ENCODE data around the gene CTNNBIP1.

The CTNNBIP1 gene

DNA sequence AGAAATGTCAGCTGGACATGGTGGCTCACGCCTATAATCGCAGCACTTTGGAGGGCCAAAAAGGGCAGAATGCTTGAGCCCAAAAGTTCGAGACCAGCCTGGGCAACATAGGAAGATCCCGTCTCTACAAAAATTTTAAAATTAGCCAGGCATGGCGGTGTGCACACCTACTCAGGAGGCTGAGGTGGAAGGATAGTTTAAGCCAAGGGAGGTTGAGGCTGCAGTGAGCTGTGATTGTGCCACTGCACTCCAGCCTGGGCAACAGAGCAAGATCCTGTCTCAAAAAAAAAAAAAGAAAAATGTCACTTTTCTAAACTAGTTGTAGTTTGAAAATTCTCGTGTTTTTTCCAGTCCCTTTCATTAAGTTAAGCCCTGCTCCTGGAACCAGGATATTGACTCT, 95.5 kb downstream of the CTNNBIP1 start (continued):
- TF ChIP-seq, protein P1, sequence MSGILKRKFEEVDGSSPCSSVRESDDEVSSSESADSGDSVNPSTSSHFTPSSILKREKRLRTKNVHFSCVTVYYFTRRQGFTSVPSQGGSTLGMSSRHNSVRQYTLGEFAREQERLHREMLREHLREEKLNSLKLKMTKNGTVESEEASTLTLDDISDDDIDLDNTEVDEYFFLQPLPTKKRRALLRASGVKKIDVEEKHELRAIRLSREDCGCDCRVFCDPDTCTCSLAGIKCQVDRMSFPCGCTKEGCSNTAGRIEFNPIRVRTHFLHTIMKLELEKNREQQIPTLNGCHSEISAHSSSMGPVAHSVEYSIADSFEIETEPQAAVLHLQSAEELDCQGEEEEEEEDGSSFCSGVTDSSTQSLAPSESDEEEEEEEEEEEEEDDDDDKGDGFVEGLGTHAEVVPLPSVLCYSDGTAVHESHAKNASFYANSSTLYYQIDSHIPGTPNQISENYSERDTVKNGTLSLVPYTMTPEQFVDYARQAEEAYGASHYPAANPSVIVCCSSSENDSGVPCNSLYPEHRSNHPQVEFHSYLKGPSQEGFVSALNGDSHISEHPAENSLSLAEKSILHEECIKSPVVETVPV (CRISPR knock-in tag; IDR thresholded peaks at IDR 0.05), result no peak
- TF ChIP-seq, protein P2, sequence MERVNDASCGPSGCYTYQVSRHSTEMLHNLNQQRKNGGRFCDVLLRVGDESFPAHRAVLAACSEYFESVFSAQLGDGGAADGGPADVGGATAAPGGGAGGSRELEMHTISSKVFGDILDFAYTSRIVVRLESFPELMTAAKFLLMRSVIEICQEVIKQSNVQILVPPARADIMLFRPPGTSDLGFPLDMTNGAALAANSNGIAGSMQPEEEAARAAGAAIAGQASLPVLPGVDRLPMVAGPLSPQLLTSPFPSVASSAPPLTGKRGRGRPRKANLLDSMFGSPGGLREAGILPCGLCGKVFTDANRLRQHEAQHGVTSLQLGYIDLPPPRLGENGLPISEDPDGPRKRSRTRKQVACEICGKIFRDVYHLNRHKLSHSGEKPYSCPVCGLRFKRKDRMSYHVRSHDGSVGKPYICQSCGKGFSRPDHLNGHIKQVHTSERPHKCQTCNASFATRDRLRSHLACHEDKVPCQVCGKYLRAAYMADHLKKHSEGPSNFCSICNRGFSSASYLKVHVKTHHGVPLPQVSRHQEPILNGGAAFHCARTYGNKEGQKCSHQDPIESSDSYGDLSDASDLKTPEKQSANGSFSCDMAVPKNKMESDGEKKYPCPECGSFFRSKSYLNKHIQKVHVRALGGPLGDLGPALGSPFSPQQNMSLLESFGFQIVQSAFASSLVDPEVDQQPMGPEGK (CRISPR knock-in tag; IDR thresholded peaks at IDR 0.05; ENCODE audit: borderline replicate concordance), result no peak
- no peak for TF ChIP-seq ZNF70 (CRISPR knock-in tag; IDR thresholded peaks at IDR 0.05)
- TF ChIP-seq ISL1 (CRISPR knock-in tag; IDR thresholded peaks at IDR 0.05), result no peak
- TF ChIP-seq OSR1 (CRISPR knock-in tag; IDR thresholded peaks at IDR 0.05), result no peak

DNA sequence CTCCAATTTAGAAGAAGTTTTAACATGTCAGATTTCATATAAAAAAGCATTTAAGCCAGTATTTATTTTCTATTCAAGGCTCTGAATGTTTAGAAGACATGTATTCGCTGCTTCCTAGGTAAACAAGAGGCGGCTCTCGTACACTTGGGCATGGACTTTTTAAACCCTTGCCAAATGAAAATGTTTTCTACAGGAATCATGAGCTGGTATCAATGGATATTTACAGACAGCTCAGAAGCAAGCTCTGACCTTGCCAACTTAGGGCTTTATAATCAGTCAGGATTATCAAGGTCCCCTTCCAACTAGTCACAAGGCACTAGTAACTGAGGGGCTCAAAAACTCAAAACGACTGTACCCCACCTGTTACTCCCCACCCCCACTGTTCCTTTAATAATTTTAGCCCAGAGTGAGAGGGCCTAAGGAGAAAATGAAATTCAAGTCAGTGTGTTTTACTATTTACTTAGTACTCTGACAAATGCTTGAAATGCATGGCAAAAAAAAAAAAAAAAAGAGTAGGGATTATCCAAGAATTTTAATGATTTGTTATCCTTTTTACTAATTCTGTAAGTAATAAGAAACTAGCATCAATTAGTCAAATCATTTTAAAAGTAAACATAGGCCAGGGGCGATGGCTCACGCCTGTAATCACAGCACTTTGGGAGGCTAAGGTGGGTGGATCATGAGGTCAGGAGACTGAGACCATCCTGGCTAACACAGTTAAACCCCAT, 98.7 kb downstream of the CTNNBIP1 start:
- TF ChIP-seq OSR1 (CRISPR knock-in tag; IDR thresholded peaks at IDR 0.05), result no peak
- ATAC-seq, result no peak

DNA sequence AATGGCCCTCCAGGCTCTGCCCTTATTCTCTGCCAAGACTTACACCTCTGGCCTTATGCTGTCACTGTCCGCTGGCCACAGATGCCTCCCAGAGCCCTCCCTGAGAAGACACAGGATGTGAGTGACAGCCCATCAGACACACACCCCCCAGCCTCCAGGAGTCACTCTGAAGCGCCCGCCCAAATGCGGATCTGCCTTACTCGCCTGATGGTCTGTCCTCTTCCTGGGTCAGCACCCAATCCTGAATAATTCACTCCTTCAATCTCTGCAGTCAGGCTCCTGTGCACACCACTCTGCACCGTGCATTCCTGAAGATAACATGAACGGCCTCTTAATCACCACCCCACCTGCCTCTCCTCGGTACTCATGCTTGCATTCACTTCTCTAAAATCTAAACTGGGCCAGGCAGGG, 101.0 kb downstream of the CTNNBIP1 start:
- TF ChIP-seq ARNTL (CRISPR knock-in tag; IDR thresholded peaks at IDR 0.05; ENCODE audit: borderline replicate concordance, low read depth), result no peak
- no peak for TF ChIP-seq TCF4 (CRISPR knock-in tag; IDR thresholded peaks at IDR 0.05; ENCODE audit: borderline replicate concordance)
- no peak for TF ChIP-seq OSR1 (CRISPR knock-in tag; IDR thresholded peaks at IDR 0.05)
- TF ChIP-seq, protein P3, sequence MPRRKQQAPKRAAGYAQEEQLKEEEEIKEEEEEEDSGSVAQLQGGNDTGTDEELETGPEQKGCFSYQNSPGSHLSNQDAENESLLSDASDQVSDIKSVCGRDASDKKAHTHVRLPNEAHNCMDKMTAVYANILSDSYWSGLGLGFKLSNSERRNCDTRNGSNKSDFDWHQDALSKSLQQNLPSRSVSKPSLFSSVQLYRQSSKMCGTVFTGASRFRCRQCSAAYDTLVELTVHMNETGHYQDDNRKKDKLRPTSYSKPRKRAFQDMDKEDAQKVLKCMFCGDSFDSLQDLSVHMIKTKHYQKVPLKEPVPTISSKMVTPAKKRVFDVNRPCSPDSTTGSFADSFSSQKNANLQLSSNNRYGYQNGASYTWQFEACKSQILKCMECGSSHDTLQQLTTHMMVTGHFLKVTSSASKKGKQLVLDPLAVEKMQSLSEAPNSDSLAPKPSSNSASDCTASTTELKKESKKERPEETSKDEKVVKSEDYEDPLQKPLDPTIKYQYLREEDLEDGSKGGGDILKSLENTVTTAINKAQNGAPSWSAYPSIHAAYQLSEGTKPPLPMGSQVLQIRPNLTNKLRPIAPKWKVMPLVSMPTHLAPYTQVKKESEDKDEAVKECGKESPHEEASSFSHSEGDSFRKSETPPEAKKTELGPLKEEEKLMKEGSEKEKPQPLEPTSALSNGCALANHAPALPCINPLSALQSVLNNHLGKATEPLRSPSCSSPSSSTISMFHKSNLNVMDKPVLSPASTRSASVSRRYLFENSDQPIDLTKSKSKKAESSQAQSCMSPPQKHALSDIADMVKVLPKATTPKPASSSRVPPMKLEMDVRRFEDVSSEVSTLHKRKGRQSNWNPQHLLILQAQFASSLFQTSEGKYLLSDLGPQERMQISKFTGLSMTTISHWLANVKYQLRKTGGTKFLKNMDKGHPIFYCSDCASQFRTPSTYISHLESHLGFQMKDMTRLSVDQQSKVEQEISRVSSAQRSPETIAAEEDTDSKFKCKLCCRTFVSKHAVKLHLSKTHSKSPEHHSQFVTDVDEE (CRISPR knock-in tag; IDR thresholded peaks at IDR 0.05), result no peak
- TF ChIP-seq PPARA (CRISPR knock-in tag; IDR thresholded peaks at IDR 0.05; ENCODE audit: borderline replicate concordance), result no peak
- TF ChIP-seq, protein P4, sequence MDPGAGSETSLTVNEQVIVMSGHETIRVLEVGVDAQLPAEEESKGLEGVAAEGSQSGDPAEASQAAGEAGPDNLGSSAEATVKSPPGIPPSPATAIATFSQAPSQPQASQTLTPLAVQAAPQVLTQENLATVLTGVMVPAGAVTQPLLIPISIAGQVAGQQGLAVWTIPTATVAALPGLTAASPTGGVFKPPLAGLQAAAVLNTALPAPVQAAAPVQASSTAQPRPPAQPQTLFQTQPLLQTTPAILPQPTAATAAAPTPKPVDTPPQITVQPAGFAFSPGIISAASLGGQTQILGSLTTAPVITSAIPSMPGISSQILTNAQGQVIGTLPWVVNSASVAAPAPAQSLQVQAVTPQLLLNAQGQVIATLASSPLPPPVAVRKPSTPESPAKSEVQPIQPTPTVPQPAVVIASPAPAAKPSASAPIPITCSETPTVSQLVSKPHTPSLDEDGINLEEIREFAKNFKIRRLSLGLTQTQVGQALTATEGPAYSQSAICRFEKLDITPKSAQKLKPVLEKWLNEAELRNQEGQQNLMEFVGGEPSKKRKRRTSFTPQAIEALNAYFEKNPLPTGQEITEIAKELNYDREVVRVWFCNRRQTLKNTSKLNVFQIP (CRISPR knock-in tag; IDR thresholded peaks at IDR 0.05; ENCODE audit: borderline replicate concordance, low read depth), result no peak
- no peak for TF ChIP-seq ESRRG (CRISPR knock-in tag; IDR thresholded peaks at IDR 0.05)
- no peak for TF ChIP-seq ZC3H10 (CRISPR knock-in tag; IDR thresholded peaks at IDR 0.05)
- TF ChIP-seq ZNF8 (CRISPR knock-in tag; IDR thresholded peaks at IDR 0.05), result no peak
- TF ChIP-seq, protein P5, sequence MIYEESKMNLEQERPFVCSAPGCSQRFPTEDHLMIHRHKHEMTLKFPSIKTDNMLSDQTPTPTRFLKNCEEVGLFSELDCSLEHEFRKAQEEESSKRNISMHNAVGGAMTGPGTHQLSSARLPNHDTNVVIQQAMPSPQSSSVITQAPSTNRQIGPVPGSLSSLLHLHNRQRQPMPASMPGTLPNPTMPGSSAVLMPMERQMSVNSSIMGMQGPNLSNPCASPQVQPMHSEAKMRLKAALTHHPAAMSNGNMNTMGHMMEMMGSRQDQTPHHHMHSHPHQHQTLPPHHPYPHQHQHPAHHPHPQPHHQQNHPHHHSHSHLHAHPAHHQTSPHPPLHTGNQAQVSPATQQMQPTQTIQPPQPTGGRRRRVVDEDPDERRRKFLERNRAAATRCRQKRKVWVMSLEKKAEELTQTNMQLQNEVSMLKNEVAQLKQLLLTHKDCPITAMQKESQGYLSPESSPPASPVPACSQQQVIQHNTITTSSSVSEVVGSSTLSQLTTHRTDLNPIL (CRISPR knock-in tag; IDR thresholded peaks at IDR 0.05; ENCODE audit: low read depth), result no peak
- no peak for TF ChIP-seq BACH2 (CRISPR knock-in tag; IDR thresholded peaks at IDR 0.05; ENCODE audit: borderline replicate concordance)
- no peak for TF ChIP-seq ZNF565 (CRISPR knock-in tag; conservative IDR thresholded peaks at IDR 0.05; ENCODE audit: low read depth)
- no peak for TF ChIP-seq RARB (CRISPR knock-in tag; IDR thresholded peaks at IDR 0.05)
- TF ChIP-seq, protein P1 (CRISPR knock-in tag; IDR thresholded peaks at IDR 0.05), result no peak
- no peak for TF ChIP-seq CSDC2 (CRISPR knock-in tag; IDR thresholded peaks at IDR 0.05)
- no peak for TF ChIP-seq ZFP30 (CRISPR knock-in tag; IDR thresholded peaks at IDR 0.05)
- no peak for TF ChIP-seq GLIS3 (CRISPR knock-in tag; IDR thresholded peaks at IDR 0.05)
- TF ChIP-seq ZFP3 (CRISPR knock-in tag; IDR thresholded peaks at IDR 0.05), result no peak
- TF ChIP-seq TOX (CRISPR knock-in tag; IDR thresholded peaks at IDR 0.05; ENCODE audit: borderline replicate concordance), result no peak
- TF ChIP-seq, protein P2 (CRISPR knock-in tag; IDR thresholded peaks at IDR 0.05; ENCODE audit: borderline replicate concordance), result no peak
- ATAC-seq, result peak; percentile 20; the same call in 1 of the 3 replicates
